HCT116 (cell line): ENCODE measurements around the gene SHISA6.

Experiments used
- POLR2A ChIP-seq: IDR thresholded peaks from 2 replicates; pipeline ENCODE4 v1.7.0; 2011; ENCODE audit warnings: borderline replicate concordance; ENCODE audit not compliant: insufficient read depth, insufficient read length; ENCODE audit errors: extremely low read depth
- SIN3A ChIP-seq: IDR thresholded peaks from 2 replicates; pipeline ENCODE4 v1.6.1; 2012; ENCODE audit warnings: low read depth
- TF ChIP-seq, protein P1 (sequence below): IDR thresholded peaks from 2 replicates; pipeline ENCODE4 v1.6.1; 2012
- TF ChIP-seq, protein P2 (sequence below), 3 experiments: fragments of 200-600 bp in 1 of 3; sonication (generic) in 1 of 3; IDR thresholded peaks in 2 of 3; conservative IDR thresholded peaks in 1 of 3; 2 replicates each; pipeline ENCODE4 v1.5.1; 2012 to 2017; ENCODE audit warnings: low read depth in 2 of 3, low read length in 2 of 3, antibody characterized with exemption in 1 of 3, borderline replicate concordance in 1 of 3, control low read depth in 1 of 3, mild to moderate bottlenecking in 1 of 3, mixed read lengths in 1 of 3, mixed run types in 1 of 3, moderate library complexity in 1 of 3; ENCODE audit not compliant: insufficient read depth in 1 of 3

DNA sequence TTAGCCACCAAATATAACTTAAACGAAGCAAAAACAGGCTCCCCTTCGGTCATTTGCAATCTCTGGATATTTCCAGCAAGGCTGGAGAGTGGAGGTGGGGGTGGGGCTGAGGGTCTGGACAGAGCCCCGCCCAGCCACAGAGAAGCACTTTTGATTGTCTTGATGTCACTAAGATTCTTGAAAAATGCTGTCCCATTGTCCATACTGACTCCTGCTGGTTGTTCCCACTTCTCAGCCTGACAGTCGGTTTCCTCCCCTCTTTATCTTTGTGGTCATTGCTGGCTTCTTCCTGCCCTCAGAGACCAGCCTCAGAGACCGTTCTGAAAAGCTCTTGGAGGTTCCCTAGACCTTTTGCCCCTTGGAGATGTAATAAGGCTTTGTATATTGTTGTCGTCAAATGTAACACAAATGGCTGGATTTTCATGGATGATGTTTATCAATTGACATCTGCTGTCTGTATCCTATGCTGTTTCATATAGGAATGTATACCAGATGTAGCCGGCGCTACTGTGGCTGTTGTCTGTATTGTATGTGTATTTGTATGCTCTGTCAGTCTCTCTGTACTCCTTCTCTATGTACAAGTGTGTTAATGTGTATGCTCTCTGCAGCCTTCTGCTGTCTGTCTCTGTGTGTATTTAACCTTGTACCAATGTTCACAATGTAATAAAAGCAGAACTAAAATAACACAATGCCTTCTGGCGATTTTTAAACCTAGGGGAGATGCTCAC is 262.5 kb downstream of the SHISA6 start:
- TF ChIP-seq, protein P1, sequence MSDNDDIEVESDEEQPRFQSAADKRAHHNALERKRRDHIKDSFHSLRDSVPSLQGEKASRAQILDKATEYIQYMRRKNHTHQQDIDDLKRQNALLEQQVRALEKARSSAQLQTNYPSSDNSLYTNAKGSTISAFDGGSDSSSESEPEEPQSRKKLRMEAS, result no peak
- TF ChIP-seq POLR2A (no peak), SIN3A (no peak)
- TF ChIP-seq, protein P2, sequence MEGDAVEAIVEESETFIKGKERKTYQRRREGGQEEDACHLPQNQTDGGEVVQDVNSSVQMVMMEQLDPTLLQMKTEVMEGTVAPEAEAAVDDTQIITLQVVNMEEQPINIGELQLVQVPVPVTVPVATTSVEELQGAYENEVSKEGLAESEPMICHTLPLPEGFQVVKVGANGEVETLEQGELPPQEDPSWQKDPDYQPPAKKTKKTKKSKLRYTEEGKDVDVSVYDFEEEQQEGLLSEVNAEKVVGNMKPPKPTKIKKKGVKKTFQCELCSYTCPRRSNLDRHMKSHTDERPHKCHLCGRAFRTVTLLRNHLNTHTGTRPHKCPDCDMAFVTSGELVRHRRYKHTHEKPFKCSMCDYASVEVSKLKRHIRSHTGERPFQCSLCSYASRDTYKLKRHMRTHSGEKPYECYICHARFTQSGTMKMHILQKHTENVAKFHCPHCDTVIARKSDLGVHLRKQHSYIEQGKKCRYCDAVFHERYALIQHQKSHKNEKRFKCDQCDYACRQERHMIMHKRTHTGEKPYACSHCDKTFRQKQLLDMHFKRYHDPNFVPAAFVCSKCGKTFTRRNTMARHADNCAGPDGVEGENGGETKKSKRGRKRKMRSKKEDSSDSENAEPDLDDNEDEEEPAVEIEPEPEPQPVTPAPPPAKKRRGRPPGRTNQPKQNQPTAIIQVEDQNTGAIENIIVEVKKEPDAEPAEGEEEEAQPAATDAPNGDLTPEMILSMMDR (IDR thresholded peaks at IDR 0.05 in 2 of 3, conservative IDR thresholded peaks at IDR 0.05 in 1 of 3; ENCODE audit: borderline replicate concordance in 1 of 3, insufficient read depth in 1 of 3, low read depth in 2 of 3, low read length in 2 of 3), result no peak
